Measurements from ENCODE around the gene SH3GL2. TPM values are rescaled to one million over a fixed set of nuclear protein-coding genes. Genes with fewer than 3 reads are reported as not detected.

SH3GL2 gene
- total RNA-seq, 1 donor from 2014 or later, result 0.07 TPM

GRCh38 chr9:17829064-17829463 lies 250.2 kb downstream of the SH3GL2 start:
- Mint-ChIP-seq H3K27me3 (ENCODE audit: low read depth) (peaks cover under 1% of the 10 kb centered on the region), H3K9me3 (ENCODE audit: low read depth) (no peaks in the 10 kb centered on the region), H3K4me3 (ENCODE audit: unreplicated experiment) (no peak overlapping the region), H3K4me1 (ENCODE audit: low read depth) (peaks cover 20% of the 10 kb centered on the region), H3K36me3 (ENCODE audit: low read depth) (no peaks in the 10 kb centered on the region), H3K27ac (ENCODE audit: unreplicated experiment) (no peak overlapping the region)
- TF ChIP-seq CTCF (IDR thresholded peaks at IDR 0.05), result no peak
- no peak for DNase-seq (ENCODE audit: low spot score)

GRCh38 chr9:17829812-17830385 lies 251.0 kb downstream of the SH3GL2 start:
- Mint-ChIP-seq H3K4me3 (ENCODE audit: unreplicated experiment) (no peak overlapping the region), H3K36me3 (ENCODE audit: low read depth) (no peaks in the 10 kb centered on the region), H3K4me1 (ENCODE audit: low read depth) (peaks cover 13% of the 10 kb centered on the region), H3K27me3 (ENCODE audit: low read depth) (peaks cover 6% of the 10 kb centered on the region), H3K9me3 (ENCODE audit: low read depth) (no peaks in the 10 kb centered on the region), H3K27ac (ENCODE audit: unreplicated experiment) (no peak overlapping the region)
- no peak for TF ChIP-seq CTCF (IDR thresholded peaks at IDR 0.05)
- no peak for DNase-seq (ENCODE audit: low spot score)

- Mint-ChIP-seq H3K27ac (ENCODE audit: unreplicated experiment) (no peak overlapping the region), H3K4me3 (ENCODE audit: unreplicated experiment) (no peak overlapping the region), H3K4me1 (ENCODE audit: low read depth) (no peaks in the 10 kb centered on the region), H3K36me3 (ENCODE audit: low read depth) (peaks cover 2% of the 10 kb centered on the region), H3K27me3 (ENCODE audit: low read depth) (peaks cover 6% of the 10 kb centered on the region), H3K9me3 (ENCODE audit: low read depth) (peaks cover 7% of the 10 kb centered on the region)
- no peak for TF ChIP-seq CTCF (IDR thresholded peaks at IDR 0.05)
- no peak for DNase-seq (ENCODE audit: low spot score)
These were observed 253.9 kb downstream of the SH3GL2 start for GRCh38 chr9:17832812-17833211.

GRCh38 chr9:17833846-17834245 lies 255.0 kb downstream of the SH3GL2 start:
- H3K9me3 Mint-ChIP-seq (ENCODE audit: low read depth), result peaks cover 7% of the 10 kb centered on the region
- TF ChIP-seq CTCF (IDR thresholded peaks at IDR 0.05), result no peak
- no peaks in the 10 kb centered on the region for H3K4me1 Mint-ChIP-seq (ENCODE audit: low read depth)
- no peak for DNase-seq (ENCODE audit: low spot score)
- H3K27me3 Mint-ChIP-seq (ENCODE audit: low read depth), result peaks cover 6% of the 10 kb centered on the region
- peaks cover 2% of the 10 kb centered on the region for H3K36me3 Mint-ChIP-seq (ENCODE audit: low read depth)
- no peak overlapping the region for H3K4me3 Mint-ChIP-seq (ENCODE audit: unreplicated experiment)
- H3K27ac Mint-ChIP-seq (ENCODE audit: unreplicated experiment), result no peak overlapping the region

- peaks cover 2% of the 10 kb centered on the region for H3K36me3 Mint-ChIP-seq (ENCODE audit: low read depth)
- no peak for DNase-seq (ENCODE audit: low spot score)
- H3K4me1 Mint-ChIP-seq (ENCODE audit: low read depth), result no peaks in the 10 kb centered on the region
- H3K9me3 Mint-ChIP-seq (ENCODE audit: low read depth), result peaks cover 7% of the 10 kb centered on the region
- peaks cover 6% of the 10 kb centered on the region for H3K27me3 Mint-ChIP-seq (ENCODE audit: low read depth)
- no peak overlapping the region for H3K27ac Mint-ChIP-seq (ENCODE audit: unreplicated experiment)
- no peak overlapping the region for H3K4me3 Mint-ChIP-seq (ENCODE audit: unreplicated experiment)
- TF ChIP-seq CTCF (IDR thresholded peaks at IDR 0.05), result peak; percentile 25
These were observed 259.1 kb downstream of the SH3GL2 start for GRCh38 chr9:17837965-17838364.
